Heart right ventricle (tissue), 16 donors: ENCODE data around the gene LYPLAL1. TPM values are rescaled to one million over a fixed set of nuclear protein-coding genes. Genes with fewer than 3 reads are reported as not detected.

Source experiments
- ATAC-seq, 8 donors: fragments of 200-7000 bp; cut with Tn5 transposase; one replicate each; pipeline ENCODE4 v1.9.1; 2020; ENCODE audit warnings: mild to moderate bottlenecking in 8 of 8, moderate library complexity in 8 of 8, moderate number of reproducible peaks in 1 of 8
- DNase-seq, 2 donors: peaks; one replicate each; pipeline ENCODE4 v3.0.0-alpha.2; 2020
- H3K27ac ChIP-seq, 10 donors: fragments of 200-600 bp; sonication (generic) in 2 of 10; one replicate each; pipeline versions ENCODE4 v1.5.0 to v1.8.0; 2020 to 2022; ENCODE audit warnings: mild to moderate bottlenecking in 3 of 10
- H3K27me3 ChIP-seq, 7 donors: fragments of 200-600 bp; one replicate each; pipeline ENCODE4 v1.8.0; 2021 to 2022; ENCODE audit warnings: mild to moderate bottlenecking in 2 of 7
- H3K36me3 ChIP-seq, 9 donors: fragments of 200-600 bp; sonication (generic) in 1 of 9; one replicate each; pipeline versions ENCODE4 v1.5.0 to v1.8.0; 2020 to 2022; ENCODE audit warnings: mild to moderate bottlenecking in 2 of 9
- H3K4me1 ChIP-seq, 9 donors: fragments of 200-600 bp; sonication (generic) in 1 of 9; one replicate each; pipeline versions ENCODE4 v1.5.0 to v1.8.0; 2020 to 2022; ENCODE audit warnings: mild to moderate bottlenecking in 4 of 9
- H3K4me3 ChIP-seq, 10 donors: fragments of 200-600 bp; sonication (generic) in 2 of 10; one replicate each; pipeline versions ENCODE4 v1.5.0 to v1.8.0; 2020 to 2022; ENCODE audit warnings: mild to moderate bottlenecking in 7 of 10, moderate library complexity in 2 of 10
- H3K9me3 ChIP-seq, 11 donors: fragments of 200-600 bp in 10 of 11; sonication (generic) in 2 of 11; one replicate each; pipeline versions ENCODE4 v1.5.0 to v1.8.0; 2013 to 2022; ENCODE audit warnings: mild to moderate bottlenecking in 2 of 11, control low read depth in 1 of 11, moderate library complexity in 1 of 11
- WGBS, 2 donors: extraction: QIAGEN DNeasy Blood & Tissue Kit; methylation state at CpG; one replicate each; pipeline ENCODE4 v1.1.7; 2013; ENCODE audit warnings: inconsistent platforms in 1 of 2; 5-methylcytosine and 5-hydroxymethylcytosine counted together
- intact Hi-C, 10 donors: fragments of 100-400 bp; cut with DNase I; formaldehyde crosslinking; loops; one replicate each; pipeline versions ENCODE4 v1.11.1 to v1.14.2; 2022
- polyA plus RNA-seq, 2 donors: library from polyadenylated mRNA; stranded (reverse); fragments of 200-250 nt; gene quantifications; one replicate each; pipeline ENCODE4 v1.2.3, GENCODE V29; 2013
- total RNA-seq, 10 donors: library from RNA; stranded (reverse); fragmentation: NEBNext Ultra II Directional in 3 of 10; extraction: Animal tissue kit (Norgen Biotek cat#: 25700) in 3 of 10; gene quantifications; one replicate each; pipeline versions ENCODE4 v1.2.1 to v1.2.4, GENCODE V29; 2021 to 2023
- TF ChIP-seq, protein P1 (sequence below), 9 donors: fragments of 200-600 bp; sonication (generic) in 2 of 9; IDR thresholded peaks; one replicate each; pipeline versions ENCODE4 v1.5.0 to v1.8.0; 2021 to 2022; ENCODE audit warnings: antibody characterized with exemption in 9 of 9, mild to moderate bottlenecking in 5 of 9, moderate library complexity in 1 of 9
- donor health status: Arrhythmogenic right ventricular cardiomyopathy.
- donor health status: ischemic (EF 13 %, LVEDD 7.1; RV severe dilation, severe dysfunction).
- donor health status: healthy with polysubstance abuse.
- donor health status: DM: no; HTN: yes; CAD: no.
- donor health status: DM: no; HTN: no; CAD: no.
- donor health status: ischemic (EF 25% LVEDD 6.9; RV normal size, moderate dysfunction).
- donor health status: ischemic (EF 25% LVEDD 5.7; RV mildly dilated, moderate dysfunction).
- donor health status: healthy.
- donor health status: DM: yes; HTN: yes; CAD: no.
- donor health status: Ischemic cardiomyopathy.
- donor health status: ischemic (EF 35%, LVEDD 5.7; RV mildly dilated, moderate dysfunction).
- donor health status: nonischemic (EF 11% LVEDD 7.7; RV severe dilation, severe dysfunction).
- donor health status: DM: yes; HTN: yes; CAD: no.
- donor health status: PGD.
- donor health status: ischemic (EF 29% LVEDD 5.4; RV normal size, mild dysfunction).
- donor health status: nonischemic (EF 23%, LVEDD 6.1; RV moderate dilation, normal function).

The LYPLAL1 gene
- total and polyA plus RNA-seq, 12 donors: 22.2 to 186 (median 109) TPM

DNA sequence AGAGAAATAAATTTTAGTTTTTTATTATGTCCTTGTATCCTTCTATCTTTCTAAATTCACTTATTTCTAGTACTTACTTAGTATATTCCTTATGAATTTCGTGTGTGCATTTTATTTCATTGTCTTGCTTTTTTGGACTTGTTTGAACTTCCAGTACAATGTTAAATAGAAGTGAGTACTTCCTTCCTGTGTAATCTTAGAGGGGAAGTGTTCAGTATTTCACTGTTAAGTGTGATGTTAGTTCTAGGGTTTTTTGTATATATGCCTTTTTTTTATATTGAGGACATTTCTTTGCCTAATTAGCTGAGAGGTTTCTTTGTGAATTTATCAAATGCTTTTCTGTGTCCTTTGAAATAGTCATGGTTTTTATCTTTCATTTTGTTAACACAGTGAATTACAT is 10.7 kb downstream of the LYPLAL1 start:
- H3K27me3 ChIP-seq: no peaks in the 10 kb centered on the region
- H3K4me1 ChIP-seq: peaks cover 0 to 75% (median 47%) of the 10 kb centered on the region in 9 donors
- TF ChIP-seq, protein P1, sequence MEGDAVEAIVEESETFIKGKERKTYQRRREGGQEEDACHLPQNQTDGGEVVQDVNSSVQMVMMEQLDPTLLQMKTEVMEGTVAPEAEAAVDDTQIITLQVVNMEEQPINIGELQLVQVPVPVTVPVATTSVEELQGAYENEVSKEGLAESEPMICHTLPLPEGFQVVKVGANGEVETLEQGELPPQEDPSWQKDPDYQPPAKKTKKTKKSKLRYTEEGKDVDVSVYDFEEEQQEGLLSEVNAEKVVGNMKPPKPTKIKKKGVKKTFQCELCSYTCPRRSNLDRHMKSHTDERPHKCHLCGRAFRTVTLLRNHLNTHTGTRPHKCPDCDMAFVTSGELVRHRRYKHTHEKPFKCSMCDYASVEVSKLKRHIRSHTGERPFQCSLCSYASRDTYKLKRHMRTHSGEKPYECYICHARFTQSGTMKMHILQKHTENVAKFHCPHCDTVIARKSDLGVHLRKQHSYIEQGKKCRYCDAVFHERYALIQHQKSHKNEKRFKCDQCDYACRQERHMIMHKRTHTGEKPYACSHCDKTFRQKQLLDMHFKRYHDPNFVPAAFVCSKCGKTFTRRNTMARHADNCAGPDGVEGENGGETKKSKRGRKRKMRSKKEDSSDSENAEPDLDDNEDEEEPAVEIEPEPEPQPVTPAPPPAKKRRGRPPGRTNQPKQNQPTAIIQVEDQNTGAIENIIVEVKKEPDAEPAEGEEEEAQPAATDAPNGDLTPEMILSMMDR (IDR thresholded peaks at IDR 0.05): no peak
- no peak for DNase-seq
- ATAC-seq: no peak
- 54 to 64% methylated on average over 1 of the region's 1 CpG for WGBS, 2 donors
- peaks cover 0 to 67% (median 0%) of the 10 kb centered on the region in 9 donors for H3K36me3 ChIP-seq
- peaks cover 0 to 22% (median 0%) of the 10 kb centered on the region in 11 donors for H3K9me3 ChIP-seq
- no peak overlapping the region for H3K4me3 ChIP-seq
- H3K27ac ChIP-seq: no peak overlapping the region
- intact Hi-C loops: no loop called here

DNA sequence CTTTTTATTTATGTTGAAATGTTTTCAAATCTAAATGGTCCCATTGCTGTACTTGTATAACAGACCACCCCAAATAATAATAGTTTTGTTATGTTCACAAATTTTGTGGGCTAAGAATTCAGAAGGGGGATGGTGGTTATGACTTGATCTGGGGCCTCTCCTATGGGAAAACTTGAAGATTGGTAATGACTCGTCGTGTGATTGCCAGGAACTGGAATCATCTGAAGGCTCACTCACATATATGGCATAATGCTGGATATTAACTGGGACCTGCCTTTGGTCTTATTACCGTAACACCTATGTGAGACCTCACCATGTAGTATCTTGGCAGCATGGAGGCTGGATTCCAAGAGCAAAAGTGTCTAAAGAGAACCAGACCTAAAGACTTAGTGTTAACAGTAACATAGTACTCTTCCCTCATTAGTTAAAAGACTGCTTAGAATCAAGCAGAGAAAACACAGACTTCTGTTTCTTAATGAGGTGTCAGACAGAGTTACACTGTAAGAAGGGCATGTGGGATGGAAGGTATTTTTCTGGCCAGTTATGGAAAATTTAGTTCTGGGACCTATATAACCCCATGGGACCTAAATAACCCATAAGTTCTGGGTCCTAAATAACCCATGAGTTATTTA is 11.9 kb downstream of the LYPLAL1 start:
- intact Hi-C loops: no loop called here
- no peak overlapping the region for H3K4me3 ChIP-seq
- peaks cover 0 to 54% (median 0%) of the 10 kb centered on the region in 9 donors for H3K36me3 ChIP-seq
- H3K4me1 ChIP-seq: peaks cover 0 to 78% (median 50%) of the 10 kb centered on the region in 9 donors
- no peaks in the 10 kb centered on the region for H3K27me3 ChIP-seq
- TF ChIP-seq, protein P1 (IDR thresholded peaks at IDR 0.05): no peak
- 81 to 91% methylated on average over 3 of the region's 3 CpGs for WGBS, 2 donors
- DNase-seq (no peak), ATAC-seq (no peak)
- H3K9me3 ChIP-seq: peaks cover 0 to 22% (median 0%) of the 10 kb centered on the region in 11 donors
- peak overlapping the region in 2 of 10 donors; percentile 17 to 38 for H3K27ac ChIP-seq

DNA sequence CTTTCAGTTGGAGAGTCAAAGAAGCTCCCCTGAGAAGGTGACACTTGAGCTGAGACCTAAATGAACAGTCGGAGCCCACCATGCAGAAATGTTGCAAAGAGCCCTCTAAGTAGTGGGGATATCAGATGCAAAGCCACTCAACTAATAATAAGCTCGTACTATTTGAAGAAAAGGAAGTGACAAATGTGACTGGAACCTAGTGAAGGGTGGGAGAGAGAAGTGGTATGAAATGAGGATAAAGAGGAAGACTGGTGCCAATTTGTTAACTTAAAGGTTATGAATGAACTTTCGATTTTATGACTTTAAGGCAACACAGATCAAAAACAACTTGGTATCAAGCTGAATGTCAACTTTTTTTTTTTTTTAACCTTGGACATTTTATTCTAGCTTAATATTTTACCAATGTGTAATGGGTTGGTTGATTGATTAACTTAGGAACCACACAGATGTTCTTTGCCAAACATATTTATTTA is 14.7 kb downstream of the LYPLAL1 start:
- 57 to 61% methylated on average over 3 of the region's 3 CpGs for WGBS, 2 donors
- H3K4me1 ChIP-seq: peaks cover 0 to 70% (median 37%) of the 10 kb centered on the region in 9 donors
- no peaks in the 10 kb centered on the region for H3K27me3 ChIP-seq
- no peak overlapping the region for H3K4me3 ChIP-seq
- peaks cover 0 to 22% (median 0%) of the 10 kb centered on the region in 11 donors for H3K9me3 ChIP-seq
- peaks cover 0 to 32% (median 0%) of the 10 kb centered on the region in 9 donors for H3K36me3 ChIP-seq
- DNase-seq (no peak), ATAC-seq (peak in 4 of 8 donors; percentile 13 to 49 (median 40))
- H3K27ac ChIP-seq: peak overlapping the region in 9 of 10 donors; percentile 2 to 69 (median 61)
- TF ChIP-seq, protein P1 (IDR thresholded peaks at IDR 0.05): no peak
- intact Hi-C loops: no loop called here

DNA sequence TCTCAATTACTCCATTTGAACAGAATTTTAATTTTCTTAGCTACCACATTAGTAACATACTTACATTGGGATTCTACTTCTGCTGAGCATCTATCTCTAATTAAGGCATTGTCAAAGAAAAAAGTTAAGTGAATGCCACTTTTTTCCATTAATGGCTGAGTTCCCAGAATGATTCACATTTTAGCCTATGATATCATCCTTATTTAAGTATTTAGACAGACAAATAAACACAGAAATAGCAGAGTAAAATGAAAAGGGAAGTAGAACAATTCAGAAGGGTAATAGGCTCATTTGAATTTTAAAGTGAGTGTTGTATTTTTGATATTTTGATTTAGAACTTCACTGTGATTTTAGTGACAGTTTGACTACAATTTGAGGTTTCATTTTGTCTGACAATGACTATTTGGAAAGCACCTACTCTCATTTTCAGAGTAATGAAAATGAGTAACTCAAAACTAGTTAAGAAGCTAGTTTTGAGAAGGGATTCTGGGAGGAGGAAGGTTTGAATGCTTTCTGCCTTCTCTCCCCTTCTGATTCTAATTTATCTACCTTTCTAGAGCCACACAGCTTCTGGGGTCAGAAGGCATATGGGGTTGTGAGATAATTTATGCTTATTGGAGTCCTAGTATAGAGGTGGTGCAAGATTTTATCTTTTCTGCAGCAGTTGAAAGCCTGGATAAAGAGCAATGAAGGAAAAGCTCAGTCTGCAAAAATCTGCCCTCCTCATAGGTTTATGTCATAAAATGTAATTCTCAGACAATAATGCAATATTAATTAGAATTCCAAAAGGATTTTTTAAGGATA is 15.5 kb downstream of the LYPLAL1 start:
- TF ChIP-seq, protein P1 (IDR thresholded peaks at IDR 0.05): no peak
- Histone ChIP-seq H3K27ac (peak overlapping the region in 8 of 10 donors; percentile 37 to 69 (median 62)), H3K4me3 (peak overlapping the region in 2 of 10 donors; percentile 5 to 6), H3K9me3 (peaks cover 0 to 18% (median 0%) of the 10 kb centered on the region in 11 donors), H3K36me3 (peaks cover 0 to 33% (median 0%) of the 10 kb centered on the region in 9 donors), H3K27me3 (no peaks in the 10 kb centered on the region), H3K4me1 (peaks cover 0 to 61% (median 32%) of the 10 kb centered on the region in 9 donors)
- intact Hi-C loops: no loop called here
- peak in 5 of 8 donors; percentile 35 to 81 (median 64) for ATAC-seq
- no peak for DNase-seq
